ENCODE results near the gene TMEM181.
"Not testable (repeated sequence)": the region's sequence is repeated elsewhere in the genome, so short reads cannot be mapped to it uniquely, and the experiment has no call there.

- TF ChIP-seq, protein P1, sequence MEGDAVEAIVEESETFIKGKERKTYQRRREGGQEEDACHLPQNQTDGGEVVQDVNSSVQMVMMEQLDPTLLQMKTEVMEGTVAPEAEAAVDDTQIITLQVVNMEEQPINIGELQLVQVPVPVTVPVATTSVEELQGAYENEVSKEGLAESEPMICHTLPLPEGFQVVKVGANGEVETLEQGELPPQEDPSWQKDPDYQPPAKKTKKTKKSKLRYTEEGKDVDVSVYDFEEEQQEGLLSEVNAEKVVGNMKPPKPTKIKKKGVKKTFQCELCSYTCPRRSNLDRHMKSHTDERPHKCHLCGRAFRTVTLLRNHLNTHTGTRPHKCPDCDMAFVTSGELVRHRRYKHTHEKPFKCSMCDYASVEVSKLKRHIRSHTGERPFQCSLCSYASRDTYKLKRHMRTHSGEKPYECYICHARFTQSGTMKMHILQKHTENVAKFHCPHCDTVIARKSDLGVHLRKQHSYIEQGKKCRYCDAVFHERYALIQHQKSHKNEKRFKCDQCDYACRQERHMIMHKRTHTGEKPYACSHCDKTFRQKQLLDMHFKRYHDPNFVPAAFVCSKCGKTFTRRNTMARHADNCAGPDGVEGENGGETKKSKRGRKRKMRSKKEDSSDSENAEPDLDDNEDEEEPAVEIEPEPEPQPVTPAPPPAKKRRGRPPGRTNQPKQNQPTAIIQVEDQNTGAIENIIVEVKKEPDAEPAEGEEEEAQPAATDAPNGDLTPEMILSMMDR (IDR thresholded peaks at IDR 0.05) = not testable (repeated sequence)
- not testable (repeated sequence) for TF ChIP-seq POLR2A (IDR thresholded peaks at IDR 0.05)
These were observed 58.4 kb downstream of the TMEM181 start for GRCh38 chr6:158618289-158618688.
